ENCODE data around the gene PRKCI.

The PRKCI gene

DNA sequence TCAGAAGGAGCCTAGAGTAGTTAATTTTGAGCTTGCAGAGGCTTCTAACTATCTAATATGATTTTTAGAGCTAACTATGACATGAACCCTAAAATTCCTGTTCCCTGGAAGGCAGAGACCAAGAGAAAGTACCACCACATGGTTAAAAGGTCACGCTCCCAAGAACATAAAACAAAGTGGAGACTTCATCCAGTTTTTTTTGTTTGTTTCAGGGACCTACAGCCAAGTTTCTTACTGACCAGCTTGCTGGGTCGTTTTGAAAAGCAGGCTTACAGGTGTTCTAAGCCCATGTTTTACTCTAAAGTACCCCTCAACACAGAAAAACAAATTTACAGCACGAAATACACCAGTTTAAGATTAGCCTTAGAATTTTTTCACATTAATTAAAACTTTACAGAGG lies 95.7 kb downstream of the PRKCI start:
- Histone ChIP-seq H2AFZ (ENCODE audit: low read depth, low read length, severe bottlenecking) (no peak overlapping the region), H3K27me3 (ENCODE audit: low read length) (no peaks in the 10 kb centered on the region), H3K9me3 (ENCODE audit: insufficient read depth, low read length) (no peaks in the 10 kb centered on the region), H3K4me3 (ENCODE audit: insufficient read depth, low read length, poor library complexity, severe bottlenecking) (no peak overlapping the region), H3K4me2 (ENCODE audit: low read depth, low read length, poor library complexity, severe bottlenecking) (no peak overlapping the region), H3K9ac (ENCODE audit: low read length) (no peak overlapping the region), H3K79me2 (ENCODE audit: insufficient read depth, low read length) (no peaks in the 10 kb centered on the region), H4K20me1 (ENCODE audit: low read depth, low read length) (no peaks in the 10 kb centered on the region), H3F3A (ENCODE audit: insufficient read depth) (no peaks in the 10 kb centered on the region), H3K9me2 (replicated peaks; ENCODE audit: insufficient read depth, low read length) (no peaks in the 10 kb centered on the region), H3K36me3 (ENCODE audit: low read length) (no peaks in the 10 kb centered on the region), H3K27ac (ENCODE audit: low read depth, low read length) (no peak overlapping the region)
- TF ChIP-seq, protein P1, sequence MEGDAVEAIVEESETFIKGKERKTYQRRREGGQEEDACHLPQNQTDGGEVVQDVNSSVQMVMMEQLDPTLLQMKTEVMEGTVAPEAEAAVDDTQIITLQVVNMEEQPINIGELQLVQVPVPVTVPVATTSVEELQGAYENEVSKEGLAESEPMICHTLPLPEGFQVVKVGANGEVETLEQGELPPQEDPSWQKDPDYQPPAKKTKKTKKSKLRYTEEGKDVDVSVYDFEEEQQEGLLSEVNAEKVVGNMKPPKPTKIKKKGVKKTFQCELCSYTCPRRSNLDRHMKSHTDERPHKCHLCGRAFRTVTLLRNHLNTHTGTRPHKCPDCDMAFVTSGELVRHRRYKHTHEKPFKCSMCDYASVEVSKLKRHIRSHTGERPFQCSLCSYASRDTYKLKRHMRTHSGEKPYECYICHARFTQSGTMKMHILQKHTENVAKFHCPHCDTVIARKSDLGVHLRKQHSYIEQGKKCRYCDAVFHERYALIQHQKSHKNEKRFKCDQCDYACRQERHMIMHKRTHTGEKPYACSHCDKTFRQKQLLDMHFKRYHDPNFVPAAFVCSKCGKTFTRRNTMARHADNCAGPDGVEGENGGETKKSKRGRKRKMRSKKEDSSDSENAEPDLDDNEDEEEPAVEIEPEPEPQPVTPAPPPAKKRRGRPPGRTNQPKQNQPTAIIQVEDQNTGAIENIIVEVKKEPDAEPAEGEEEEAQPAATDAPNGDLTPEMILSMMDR (IDR thresholded peaks at IDR 0.05; ENCODE audit: insufficient read depth, low read length, poor library complexity, severe bottlenecking): no peak
- no peak for TF ChIP-seq EZH2phosphoT487 (conservative IDR thresholded peaks at IDR 0.05; ENCODE audit: low read length)

DNA sequence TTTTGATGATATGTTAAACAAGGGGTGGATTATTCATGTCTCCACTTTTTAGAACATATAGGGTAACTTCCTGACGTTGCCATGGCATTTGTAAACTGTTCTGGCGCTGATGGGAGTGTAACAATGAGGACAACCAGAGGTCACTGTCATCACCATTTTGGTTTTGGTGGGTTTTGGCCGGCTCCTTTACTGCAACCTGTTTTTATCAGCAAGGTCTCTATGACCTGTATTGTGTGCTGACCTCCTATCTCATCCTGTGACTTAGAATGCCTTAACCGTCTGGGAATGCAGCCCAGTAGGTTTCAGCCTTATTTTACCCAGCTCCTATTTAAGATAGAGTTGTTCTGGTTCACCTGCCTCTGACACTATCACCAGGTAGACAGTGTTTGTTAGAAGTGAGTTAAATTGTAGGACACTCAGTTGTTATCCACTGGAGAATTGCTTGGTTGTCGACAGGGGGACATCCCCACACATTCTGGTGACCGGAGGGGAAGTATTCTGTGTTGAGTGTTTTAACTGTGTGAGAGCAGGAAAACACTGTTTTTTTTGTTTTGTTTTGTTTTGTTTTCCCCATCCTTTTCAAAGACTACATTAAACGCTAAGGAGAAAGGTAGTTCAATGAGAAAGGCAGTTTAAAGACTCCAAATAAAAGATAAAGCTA lies 98.4 kb downstream of the PRKCI start:
- TF ChIP-seq, protein P1 (IDR thresholded peaks at IDR 0.05; ENCODE audit: insufficient read depth, low read length, poor library complexity, severe bottlenecking): no peak
- no peak for TF ChIP-seq EZH2phosphoT487 (conservative IDR thresholded peaks at IDR 0.05; ENCODE audit: low read length)
- H3F3A ChIP-seq (ENCODE audit: insufficient read depth): no peaks in the 10 kb centered on the region
- no peaks in the 10 kb centered on the region for H3K27me3 ChIP-seq (ENCODE audit: low read length)
- H4K20me1 ChIP-seq (ENCODE audit: low read depth, low read length): no peaks in the 10 kb centered on the region
- no peaks in the 10 kb centered on the region for H3K36me3 ChIP-seq (ENCODE audit: low read length)
- H3K9me2 ChIP-seq (replicated peaks; ENCODE audit: insufficient read depth, low read length): no peaks in the 10 kb centered on the region
- H3K9me3 ChIP-seq (ENCODE audit: insufficient read depth, low read length): no peaks in the 10 kb centered on the region
- no peak overlapping the region for H3K4me3 ChIP-seq (ENCODE audit: insufficient read depth, low read length, poor library complexity, severe bottlenecking)
- H2AFZ ChIP-seq (ENCODE audit: low read depth, low read length, severe bottlenecking): no peak overlapping the region
- no peaks in the 10 kb centered on the region for H3K79me2 ChIP-seq (ENCODE audit: insufficient read depth, low read length)
- H3K4me2 ChIP-seq (ENCODE audit: low read depth, low read length, poor library complexity, severe bottlenecking): no peak overlapping the region
- H3K27ac ChIP-seq (ENCODE audit: low read depth, low read length): no peak overlapping the region
- H3K9ac ChIP-seq (ENCODE audit: low read length): no peak overlapping the region

DNA sequence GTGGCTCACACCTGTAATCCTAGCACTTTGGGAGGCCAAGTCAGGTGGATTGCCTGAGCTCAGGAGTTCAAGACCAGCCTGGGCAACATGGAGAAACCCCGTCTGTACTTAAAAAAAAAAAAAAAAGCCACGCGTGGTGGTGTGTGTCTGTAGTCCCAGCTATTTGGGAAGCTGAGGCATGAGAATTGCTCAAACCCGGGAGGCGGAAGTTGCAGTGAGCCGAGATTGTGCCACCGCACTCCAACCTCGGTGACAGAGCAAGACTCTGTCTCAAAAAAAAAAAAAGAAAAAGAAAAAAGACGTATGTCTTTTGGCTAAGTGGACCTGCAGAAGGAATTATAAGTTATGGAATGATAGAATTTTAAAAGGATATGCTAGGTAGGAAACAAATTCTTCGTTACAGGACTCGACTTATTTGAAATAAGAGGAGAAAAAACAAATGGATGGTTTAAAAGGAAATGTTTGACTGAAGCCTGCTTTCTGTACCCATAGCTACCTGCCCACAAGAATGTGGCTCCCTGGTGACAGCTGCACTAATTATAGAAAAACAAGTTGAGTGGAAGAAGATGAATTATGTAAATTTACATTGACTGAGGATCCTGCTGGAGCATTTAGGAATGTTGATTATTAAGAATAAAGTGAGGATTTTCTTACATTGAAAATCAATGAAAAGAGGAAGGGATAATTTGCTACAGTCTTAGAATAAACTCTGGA lies 99.3 kb downstream of the PRKCI start:
- Histone ChIP-seq H3K4me2 (ENCODE audit: low read depth, low read length, poor library complexity, severe bottlenecking) (no peak overlapping the region), H3F3A (ENCODE audit: insufficient read depth) (no peaks in the 10 kb centered on the region), H3K9me3 (ENCODE audit: insufficient read depth, low read length) (no peaks in the 10 kb centered on the region), H3K27ac (ENCODE audit: low read depth, low read length) (no peak overlapping the region), H3K9me2 (replicated peaks; ENCODE audit: insufficient read depth, low read length) (no peaks in the 10 kb centered on the region), H2AFZ (ENCODE audit: low read depth, low read length, severe bottlenecking) (no peak overlapping the region), H3K79me2 (ENCODE audit: insufficient read depth, low read length) (no peaks in the 10 kb centered on the region), H3K36me3 (ENCODE audit: low read length) (no peaks in the 10 kb centered on the region), H4K20me1 (ENCODE audit: low read depth, low read length) (no peaks in the 10 kb centered on the region), H3K9ac (ENCODE audit: low read length) (no peak overlapping the region), H3K27me3 (ENCODE audit: low read length) (no peaks in the 10 kb centered on the region), H3K4me3 (ENCODE audit: insufficient read depth, low read length, poor library complexity, severe bottlenecking) (no peak overlapping the region)
- TF ChIP-seq, protein P1 (IDR thresholded peaks at IDR 0.05; ENCODE audit: insufficient read depth, low read length, poor library complexity, severe bottlenecking): no peak
- no peak for TF ChIP-seq EZH2phosphoT487 (conservative IDR thresholded peaks at IDR 0.05; ENCODE audit: low read length)
